ENCODE data around the gene DCDC1. TPM values are rescaled to one million over a fixed set of nuclear protein-coding genes. Genes with fewer than 3 reads are reported as not detected.

DCDC1 gene
- total RNA-seq, 5 donors from 2014 or later (not counting 1 experiment from before 2014, with no cell fraction given) = 0.09 to 1.0 (median 0.22) TPM; not detected in 1

DNA sequence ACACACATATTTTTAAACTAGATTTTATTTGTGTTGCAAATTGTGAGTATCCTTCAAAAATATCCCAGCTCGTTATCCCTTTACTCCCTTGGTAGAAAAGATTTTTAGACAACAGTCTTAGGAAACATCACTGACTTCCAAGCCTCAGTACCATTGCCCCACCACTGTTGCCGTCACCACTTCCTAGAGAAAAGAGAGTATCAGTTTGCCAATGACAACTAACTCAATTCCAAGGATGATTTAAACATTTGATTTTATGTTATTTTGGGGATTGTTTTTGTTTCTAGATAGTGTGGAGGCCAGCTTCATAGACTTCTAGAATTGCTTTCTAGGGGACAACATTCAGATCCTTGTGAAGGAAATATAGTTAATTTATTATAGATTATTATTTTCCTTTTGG is 509.4 kb downstream of the DCDC1 start:
- H3K27ac ChIP-seq (ENCODE audit: low read length) = no peak overlapping the region
- POLR2A ChIA-PET = no interaction called here
- WGBS (ENCODE audit: insufficient coverage) = no CpG with 5 or more reads among the region's 2 CpGs
- CTCF ChIA-PET = no interaction called here
- H3K4me1 ChIP-seq (ENCODE audit: control insufficient read depth in 1 of 2, extremely low read depth in 1 of 2, insufficient read depth in 2 of 2, low read length in 2 of 2) = no peaks in the 10 kb centered on the region
- DNase-seq = no peak
- H3K4me3 ChIP-seq (ENCODE audit: control insufficient read depth in 1 of 2, extremely low read depth in 1 of 2, low read length in 1 of 2) = no peak overlapping the region
- no peaks in the 10 kb centered on the region for H3K36me3 Mint-ChIP-seq
- no peak overlapping the region for H3K4me3 Mint-ChIP-seq
- no peaks in the 10 kb centered on the region for H3K9me3 ChIP-seq
- H3K27me3 Mint-ChIP-seq = no peaks in the 10 kb centered on the region
- no peak for ATAC-seq (replicated peaks in 1 of 4)
- no peaks in the 10 kb centered on the region for H3K27me3 ChIP-seq (replicated peaks in 1 of 2; ENCODE audit: control insufficient read depth in 2 of 2, extremely low read depth in 1 of 2, insufficient read depth in 2 of 2, low read length in 1 of 2)
- no peaks in the 10 kb centered on the region for H3K4me1 Mint-ChIP-seq
- H3K27ac Mint-ChIP-seq = no peak overlapping the region
- H3K9me3 Mint-ChIP-seq = peaks cover 0 to 4% (median 2%) of the 10 kb centered on the region in 3 donors
- H3K36me3 ChIP-seq (ENCODE audit: control insufficient read depth in 2 of 2, extremely low read depth in 1 of 2, insufficient read depth in 1 of 2, low read length in 1 of 2) = no peaks in the 10 kb centered on the region

- no peak overlapping the region for H3K4me3 ChIP-seq (ENCODE audit: control insufficient read depth in 1 of 2, extremely low read depth in 1 of 2, low read length in 1 of 2)
- H3K27ac ChIP-seq (ENCODE audit: low read length) = no peak overlapping the region
- ChIA-PET POLR2A (no interaction called here), CTCF (no interaction called here)
- no peaks in the 10 kb centered on the region for H3K9me3 ChIP-seq
- WGBS (ENCODE audit: insufficient coverage) = 63% methylated on average over 2 of the region's 3 CpGs
- no peaks in the 10 kb centered on the region for H3K27me3 ChIP-seq (replicated peaks in 1 of 2; ENCODE audit: control insufficient read depth in 2 of 2, extremely low read depth in 1 of 2, insufficient read depth in 2 of 2, low read length in 1 of 2)
- H3K36me3 ChIP-seq (ENCODE audit: control insufficient read depth in 2 of 2, extremely low read depth in 1 of 2, insufficient read depth in 1 of 2, low read length in 1 of 2) = no peaks in the 10 kb centered on the region
- H3K9me3 Mint-ChIP-seq = peaks cover 0 to 4% (median 2%) of the 10 kb centered on the region in 3 donors
- ATAC-seq (replicated peaks in 1 of 4) (no peak), DNase-seq (no peak)
- no peaks in the 10 kb centered on the region for H3K27me3 Mint-ChIP-seq
- no peak overlapping the region for H3K4me3 Mint-ChIP-seq
- H3K27ac Mint-ChIP-seq = no peak overlapping the region
- no peaks in the 10 kb centered on the region for H3K4me1 ChIP-seq (ENCODE audit: control insufficient read depth in 1 of 2, extremely low read depth in 1 of 2, insufficient read depth in 2 of 2, low read length in 2 of 2)
- no peaks in the 10 kb centered on the region for H3K4me1 Mint-ChIP-seq
- H3K36me3 Mint-ChIP-seq = no peaks in the 10 kb centered on the region
Measured at GRCh38 chr11:30859669-30860068, 509.9 kb downstream of the DCDC1 start.

GRCh38 chr11:30855383-30856006 is 514.0 kb downstream of the DCDC1 start:
- CTCF ChIA-PET = interaction anchor here in 1 of 2 donors (0.6 kb wide), 1 partner anchor 509 kb away, joined by 3 read pairs; no protein-coding TSS in a partner anchor
- H3K4me3 Mint-ChIP-seq = no peak overlapping the region

DNA sequence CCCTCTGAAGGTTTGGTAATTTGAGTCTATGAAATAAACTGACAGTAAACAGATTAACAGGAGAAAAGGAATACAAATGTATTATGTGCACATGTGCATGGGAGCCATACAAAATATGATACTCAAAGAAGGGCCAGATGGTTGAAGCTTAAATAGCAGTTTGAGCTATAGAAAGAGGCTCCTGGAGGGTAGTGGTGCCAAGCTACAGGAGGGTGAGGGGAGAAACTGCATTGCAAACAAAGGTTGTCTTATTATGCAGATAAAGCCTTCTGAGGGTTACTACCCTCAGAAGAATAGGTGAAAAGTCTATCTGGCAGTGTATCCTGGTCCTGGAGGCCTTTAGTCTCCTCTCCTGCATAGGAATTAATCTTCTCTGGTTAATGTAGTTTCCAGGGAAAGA is 516.1 kb downstream of the DCDC1 start:
- ATAC-seq (replicated peaks in 1 of 4) = no peak
- no peak overlapping the region for H3K27ac Mint-ChIP-seq
- no peaks in the 10 kb centered on the region for H3K4me1 ChIP-seq (ENCODE audit: control insufficient read depth in 1 of 2, extremely low read depth in 1 of 2, insufficient read depth in 2 of 2, low read length in 2 of 2)
- no peak for DNase-seq
- POLR2A ChIA-PET = no interaction called here
- H3K4me1 Mint-ChIP-seq = no peaks in the 10 kb centered on the region
- CTCF ChIA-PET = interaction anchor here in 1 of 2 donors (0.5 kb wide), 1 partner anchor 11 kb away, joined by 3 read pairs; no protein-coding TSS in a partner anchor
- H3K27ac ChIP-seq (ENCODE audit: low read length) = no peak overlapping the region
- no peak overlapping the region for H3K4me3 Mint-ChIP-seq
- no peak overlapping the region for H3K4me3 ChIP-seq (ENCODE audit: control insufficient read depth in 1 of 2, extremely low read depth in 1 of 2, low read length in 1 of 2)
- no peaks in the 10 kb centered on the region for H3K36me3 ChIP-seq (ENCODE audit: control insufficient read depth in 2 of 2, extremely low read depth in 1 of 2, insufficient read depth in 1 of 2, low read length in 1 of 2)
- H3K27me3 ChIP-seq (replicated peaks in 1 of 2; ENCODE audit: control insufficient read depth in 2 of 2, extremely low read depth in 1 of 2, insufficient read depth in 2 of 2, low read length in 1 of 2) = no peaks in the 10 kb centered on the region
- no peaks in the 10 kb centered on the region for H3K36me3 Mint-ChIP-seq
- H3K27me3 Mint-ChIP-seq = no peaks in the 10 kb centered on the region
- H3K9me3 Mint-ChIP-seq = peaks cover 0 to 7% (median 3%) of the 10 kb centered on the region in 3 donors
- H3K9me3 ChIP-seq = no peaks in the 10 kb centered on the region

More at GRCh38 chr11:30855383-30856006, 514.0 kb downstream of the DCDC1 start:
- Mint-ChIP-seq H3K9me3 (peaks cover 0 to 4% (median 0%) of the 10 kb centered on the region in 3 donors), H3K36me3 (no peaks in the 10 kb centered on the region), H3K27me3 (no peaks in the 10 kb centered on the region), H3K27ac (no peak overlapping the region), H3K4me1 (no peaks in the 10 kb centered on the region)
- Histone ChIP-seq H3K27ac (ENCODE audit: low read length) (no peak overlapping the region), H3K36me3 (ENCODE audit: control insufficient read depth in 2 of 2, extremely low read depth in 1 of 2, insufficient read depth in 1 of 2, low read length in 1 of 2) (no peaks in the 10 kb centered on the region), H3K9me3 (no peaks in the 10 kb centered on the region), H3K4me1 (ENCODE audit: control insufficient read depth in 1 of 2, extremely low read depth in 1 of 2, insufficient read depth in 2 of 2, low read length in 2 of 2) (no peaks in the 10 kb centered on the region), H3K4me3 (ENCODE audit: control insufficient read depth in 1 of 2, extremely low read depth in 1 of 2, low read length in 1 of 2) (no peak overlapping the region), H3K27me3 (replicated peaks in 1 of 2; ENCODE audit: control insufficient read depth in 2 of 2, extremely low read depth in 1 of 2, insufficient read depth in 2 of 2, low read length in 1 of 2) (no peaks in the 10 kb centered on the region)
- POLR2A ChIA-PET = no interaction called here
- WGBS (ENCODE audit: insufficient coverage) = no CpG with 5 or more reads among the region's 5 CpGs
- DNase-seq (no peak), ATAC-seq (replicated peaks in 1 of 4) (no peak)

- Histone ChIP-seq H3K27me3 (replicated peaks in 1 of 2; ENCODE audit: control insufficient read depth in 2 of 2, extremely low read depth in 1 of 2, insufficient read depth in 2 of 2, low read length in 1 of 2) (no peaks in the 10 kb centered on the region), H3K36me3 (ENCODE audit: control insufficient read depth in 2 of 2, extremely low read depth in 1 of 2, insufficient read depth in 1 of 2, low read length in 1 of 2) (no peaks in the 10 kb centered on the region), H3K27ac (ENCODE audit: low read length) (no peak overlapping the region), H3K4me3 (ENCODE audit: control insufficient read depth in 1 of 2, extremely low read depth in 1 of 2, low read length in 1 of 2) (no peak overlapping the region), H3K9me3 (no peaks in the 10 kb centered on the region), H3K4me1 (ENCODE audit: control insufficient read depth in 1 of 2, extremely low read depth in 1 of 2, insufficient read depth in 2 of 2, low read length in 2 of 2) (no peaks in the 10 kb centered on the region)
- H3K36me3 Mint-ChIP-seq = no peaks in the 10 kb centered on the region
- no peak overlapping the region for H3K27ac Mint-ChIP-seq
- no peak for DNase-seq
- no peak overlapping the region for H3K4me3 Mint-ChIP-seq
- H3K9me3 Mint-ChIP-seq = peaks cover 0 to 7% (median 5%) of the 10 kb centered on the region in 3 donors
- H3K4me1 Mint-ChIP-seq = no peaks in the 10 kb centered on the region
- no peaks in the 10 kb centered on the region for H3K27me3 Mint-ChIP-seq
- POLR2A ChIA-PET = no interaction called here
- no peak for ATAC-seq (replicated peaks in 1 of 4)
- CTCF ChIA-PET = no interaction called here
- WGBS (ENCODE audit: insufficient coverage) = 83% methylated on average over 2 of the region's 4 CpGs
Measured at GRCh38 chr11:30852645-30853044, 516.9 kb downstream of the DCDC1 start.

GRCh38 chr11:30852091-30852490 is 517.4 kb downstream of the DCDC1 start:
- DNase-seq = no peak
- CTCF ChIA-PET = no interaction called here
- H3K27me3 ChIP-seq (replicated peaks in 1 of 2; ENCODE audit: control insufficient read depth in 2 of 2, extremely low read depth in 1 of 2, insufficient read depth in 2 of 2, low read length in 1 of 2) = no peaks in the 10 kb centered on the region
- Mint-ChIP-seq H3K27me3 (no peaks in the 10 kb centered on the region), H3K9me3 (peaks cover 0 to 7% (median 3%) of the 10 kb centered on the region in 3 donors), H3K4me3 (no peak overlapping the region), H3K27ac (no peak overlapping the region), H3K36me3 (no peaks in the 10 kb centered on the region), H3K4me1 (no peaks in the 10 kb centered on the region)
- H3K36me3 ChIP-seq (ENCODE audit: control insufficient read depth in 2 of 2, extremely low read depth in 1 of 2, insufficient read depth in 1 of 2, low read length in 1 of 2) = no peaks in the 10 kb centered on the region
- H3K4me1 ChIP-seq (ENCODE audit: control insufficient read depth in 1 of 2, extremely low read depth in 1 of 2, insufficient read depth in 2 of 2, low read length in 2 of 2) = no peaks in the 10 kb centered on the region
- POLR2A ChIA-PET = no interaction called here
- no peaks in the 10 kb centered on the region for H3K9me3 ChIP-seq
- no CpG with 5 or more reads among the region's 1 CpG for WGBS (ENCODE audit: insufficient coverage)
- H3K4me3 ChIP-seq (ENCODE audit: control insufficient read depth in 1 of 2, extremely low read depth in 1 of 2, low read length in 1 of 2) = no peak overlapping the region
- ATAC-seq (replicated peaks in 1 of 4) = no peak
- H3K27ac ChIP-seq (ENCODE audit: low read length) = no peak overlapping the region

GRCh38 chr11:30837252-30837651 is 532.3 kb downstream of the DCDC1 start:
- no peaks in the 10 kb centered on the region for H3K36me3 Mint-ChIP-seq
- no peak for DNase-seq
- ATAC-seq (replicated peaks in 1 of 4) = no peak

More at GRCh38 chr11:30837252-30837651, 532.3 kb downstream of the DCDC1 start:
- no CpG with 5 or more reads among the region's 1 CpG for WGBS (ENCODE audit: insufficient coverage)
- Mint-ChIP-seq H3K27me3 (peaks cover 0 to 2% of the 10 kb centered on the region in 2 donors), H3K4me1 (no peaks in the 10 kb centered on the region), H3K9me3 (peaks cover 6 to 26% (median 13%) of the 10 kb centered on the region in 3 donors), H3K27ac (no peak overlapping the region), H3K4me3 (no peak overlapping the region)
- no peaks in the 10 kb centered on the region for H3K36me3 ChIP-seq (ENCODE audit: control insufficient read depth in 2 of 2, extremely low read depth in 1 of 2, insufficient read depth in 1 of 2, low read length in 1 of 2)
- H3K4me1 ChIP-seq (ENCODE audit: control insufficient read depth in 1 of 2, extremely low read depth in 1 of 2, insufficient read depth in 2 of 2, low read length in 2 of 2) = no peaks in the 10 kb centered on the region
- no peak overlapping the region for H3K4me3 ChIP-seq (ENCODE audit: control insufficient read depth in 1 of 2, extremely low read depth in 1 of 2, low read length in 1 of 2)
- H3K9me3 ChIP-seq = no peaks in the 10 kb centered on the region
- ChIA-PET POLR2A (no interaction called here), CTCF (no interaction called here)
- no peaks in the 10 kb centered on the region for H3K27me3 ChIP-seq (replicated peaks in 1 of 2; ENCODE audit: control insufficient read depth in 2 of 2, extremely low read depth in 1 of 2, insufficient read depth in 2 of 2, low read length in 1 of 2)
- H3K27ac ChIP-seq (ENCODE audit: low read length) = no peak overlapping the region
